Suprapubic skin (tissue), 3 donors: ENCODE results near the gene FOXN3.

Experiments used
- POLR2AphosphoS5 ChIP-seq, 3 donors: sonication (generic); formaldehyde crosslinking; IDR thresholded peaks; one replicate each; pipeline ENCODE4 v1.6.1; 2017; ENCODE audit warnings: antibody characterized with exemption in 3 of 3
- TF ChIP-seq, protein P1 (sequence below), 2 donors: fragments of 200-600 bp in 1 of 2; fragments of 450-650 bp in 1 of 2; sonication (generic) in 1 of 2; IDR thresholded peaks; one replicate each; pipeline ENCODE4 v1.5.1; 2016 to 2019; ENCODE audit warnings: antibody characterized with exemption in 2 of 2, mild to moderate bottlenecking in 1 of 2, moderate library complexity in 1 of 2

DNA sequence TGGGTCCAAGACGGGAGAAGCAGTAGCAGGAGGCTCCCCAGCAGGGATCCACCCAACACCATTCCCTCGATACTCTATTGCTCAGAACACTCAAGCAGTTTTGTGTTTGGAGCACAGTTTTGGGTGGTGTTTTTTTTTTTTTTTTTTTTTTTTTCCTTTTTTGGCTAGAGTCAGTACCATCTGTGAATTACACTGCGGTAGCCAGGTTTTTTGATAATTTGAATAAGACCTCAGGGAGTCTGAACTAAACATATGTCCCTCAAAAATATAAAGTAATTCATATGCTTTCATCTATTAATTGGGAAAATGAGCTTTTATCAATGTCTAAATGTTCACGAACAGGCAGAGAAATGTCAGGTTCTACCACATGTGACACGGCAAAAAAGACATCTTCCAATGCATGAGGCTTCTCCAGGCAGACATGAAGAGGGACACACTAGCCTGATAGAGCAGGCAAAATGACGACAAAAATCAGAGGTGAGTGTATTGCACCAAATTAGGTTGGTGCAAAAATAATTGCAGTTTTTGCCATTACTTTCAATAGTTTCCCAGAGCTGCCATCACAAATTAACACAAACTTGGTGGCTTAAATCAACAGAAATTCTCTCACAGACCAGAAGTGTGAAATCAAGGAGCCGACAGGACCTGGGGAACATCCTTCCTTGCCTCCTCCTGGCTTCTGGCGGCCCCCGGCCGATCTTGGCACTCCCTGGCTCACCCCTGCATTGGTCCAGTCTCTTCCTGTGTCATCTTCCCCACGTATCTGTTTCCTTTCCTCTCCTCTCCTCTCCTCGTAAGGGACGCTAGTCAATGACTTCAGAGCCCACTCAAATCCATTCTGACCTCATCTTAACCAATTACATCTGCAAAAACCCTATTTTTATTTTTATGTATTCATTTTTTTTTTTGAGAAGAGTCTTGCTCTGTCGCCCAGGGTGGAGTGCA is 33.9 kb downstream of the FOXN3 start:
- TF ChIP-seq POLR2AphosphoS5 (IDR thresholded peaks at IDR 0.05) = no peak
- TF ChIP-seq, protein P1, sequence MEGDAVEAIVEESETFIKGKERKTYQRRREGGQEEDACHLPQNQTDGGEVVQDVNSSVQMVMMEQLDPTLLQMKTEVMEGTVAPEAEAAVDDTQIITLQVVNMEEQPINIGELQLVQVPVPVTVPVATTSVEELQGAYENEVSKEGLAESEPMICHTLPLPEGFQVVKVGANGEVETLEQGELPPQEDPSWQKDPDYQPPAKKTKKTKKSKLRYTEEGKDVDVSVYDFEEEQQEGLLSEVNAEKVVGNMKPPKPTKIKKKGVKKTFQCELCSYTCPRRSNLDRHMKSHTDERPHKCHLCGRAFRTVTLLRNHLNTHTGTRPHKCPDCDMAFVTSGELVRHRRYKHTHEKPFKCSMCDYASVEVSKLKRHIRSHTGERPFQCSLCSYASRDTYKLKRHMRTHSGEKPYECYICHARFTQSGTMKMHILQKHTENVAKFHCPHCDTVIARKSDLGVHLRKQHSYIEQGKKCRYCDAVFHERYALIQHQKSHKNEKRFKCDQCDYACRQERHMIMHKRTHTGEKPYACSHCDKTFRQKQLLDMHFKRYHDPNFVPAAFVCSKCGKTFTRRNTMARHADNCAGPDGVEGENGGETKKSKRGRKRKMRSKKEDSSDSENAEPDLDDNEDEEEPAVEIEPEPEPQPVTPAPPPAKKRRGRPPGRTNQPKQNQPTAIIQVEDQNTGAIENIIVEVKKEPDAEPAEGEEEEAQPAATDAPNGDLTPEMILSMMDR (IDR thresholded peaks at IDR 0.05) = no peak
